Mesodermal cell (in vitro differentiated cells): ENCODE data around the gene FGF5.

ENCODE experiments used
- H3K27ac ChIP-seq: 2 replicates; pipeline ENCODE4 v1.7.0; 2013; ENCODE audit warnings: mild to moderate bottlenecking, low read depth, low read length, moderate library complexity; ENCODE audit not compliant: severe bottlenecking
- H3K36me3 ChIP-seq: 2 replicates; pipeline ENCODE4 v1.7.1; 2013; ENCODE audit warnings: mild to moderate bottlenecking, low read length, moderate library complexity; ENCODE audit not compliant: control insufficient read depth, insufficient read depth
- H3K4me1 ChIP-seq: one replicate; pipeline ENCODE4 v1.7.1; 2013; ENCODE audit warnings: mild to moderate bottlenecking, low read length; ENCODE audit not compliant: insufficient read depth, control insufficient read depth, poor library complexity, severe bottlenecking
- H3K4me3 ChIP-seq: 2 replicates; pipeline ENCODE4 v1.7.0; 2013; ENCODE audit warnings: low read length, control low read depth, mild to moderate bottlenecking; ENCODE audit not compliant: insufficient read depth, poor library complexity, severe bottlenecking; ENCODE audit errors: extremely low read depth
- H3K9me3 ChIP-seq: 2 replicates; pipeline ENCODE4 v1.7.1; 2013; ENCODE audit warnings: mild to moderate bottlenecking, low read length, moderate library complexity; ENCODE audit not compliant: control insufficient read depth
- WGBS, 2 experiments: methylation state at CpG; one replicate each; pipeline ENCODE4 v1.1.5; 2013; ENCODE audit warnings: missing lambda C conversion rate in 2 of 2; ENCODE audit not compliant: insufficient coverage in 2 of 2; 5-methylcytosine and 5-hydroxymethylcytosine counted together

FGF5 gene

DNA sequence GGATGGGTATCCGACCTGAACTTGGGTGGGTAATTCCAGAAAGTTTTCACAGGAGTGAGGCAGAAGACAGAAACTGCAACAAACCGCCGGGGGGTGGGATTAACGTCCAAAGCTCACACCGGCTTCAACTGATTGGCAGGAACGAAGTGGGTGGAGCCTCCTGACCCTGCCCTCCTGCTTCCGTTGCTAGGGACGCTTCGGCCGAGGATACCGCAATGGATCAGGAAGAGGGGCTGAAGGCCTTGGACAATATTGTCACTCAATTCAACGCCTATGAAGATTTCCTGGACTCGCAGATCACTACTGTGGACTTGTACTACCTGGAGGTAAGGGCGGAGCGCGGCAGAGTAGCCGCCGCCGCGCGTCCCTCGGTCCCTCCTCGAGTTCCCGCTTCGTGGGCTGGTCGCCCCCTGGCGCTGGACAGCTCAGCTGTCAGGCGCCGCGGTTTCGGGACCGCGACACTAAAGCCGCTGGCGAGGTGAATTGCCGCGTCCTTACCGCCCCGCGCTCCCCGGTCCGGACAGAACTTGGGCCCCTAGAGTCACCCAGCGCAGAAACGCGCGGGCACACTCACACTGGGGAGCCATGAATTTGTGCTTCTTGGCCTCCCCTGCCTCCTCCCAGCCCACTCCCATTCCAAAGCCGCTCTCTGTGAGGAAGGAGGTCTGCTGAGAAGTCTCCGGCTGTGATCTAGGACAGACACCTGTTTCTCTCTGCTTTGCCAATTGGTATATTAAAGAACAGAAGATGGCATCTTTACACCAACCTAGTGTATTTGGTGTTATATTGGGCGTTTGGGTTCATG is 69.3 kb downstream of the FGF5 start, which contains the start of gene CFAP299:
TSS of gene CFAP299 (plus strand) at position 177 of the 805 bp plus-strand sequence.
- peak within 1 kb of the TSS; percentile 55 for H3K4me3 ChIP-seq

GRCh38 chr4:80336582-80336981 is 70.1 kb downstream of the FGF5 start:
- Histone ChIP-seq H3K4me3 (no peak overlapping the region), H3K36me3 (no peaks in the 10 kb centered on the region), H3K9me3 (no peaks in the 10 kb centered on the region), H3K4me1 (no peaks in the 10 kb centered on the region), H3K27ac (no peak overlapping the region)
- WGBS, 2 experiments: 0 to 21% methylated on average over 3 to 4 of the region's 10 CpGs

More for the DNA sequence above, 69.3 kb downstream of the FGF5 start, which contains the start of gene CFAP299:
- WGBS, 2 experiments: 0% methylated on average over 36 of the region's 49 CpGs
- H3K36me3 ChIP-seq: no peaks in the 10 kb centered on the region
- H3K4me1 ChIP-seq: no peaks in the 10 kb centered on the region
- H3K27ac ChIP-seq: no peak within 1 kb of the TSS
- no peaks in the 10 kb centered on the region for H3K9me3 ChIP-seq

DNA sequence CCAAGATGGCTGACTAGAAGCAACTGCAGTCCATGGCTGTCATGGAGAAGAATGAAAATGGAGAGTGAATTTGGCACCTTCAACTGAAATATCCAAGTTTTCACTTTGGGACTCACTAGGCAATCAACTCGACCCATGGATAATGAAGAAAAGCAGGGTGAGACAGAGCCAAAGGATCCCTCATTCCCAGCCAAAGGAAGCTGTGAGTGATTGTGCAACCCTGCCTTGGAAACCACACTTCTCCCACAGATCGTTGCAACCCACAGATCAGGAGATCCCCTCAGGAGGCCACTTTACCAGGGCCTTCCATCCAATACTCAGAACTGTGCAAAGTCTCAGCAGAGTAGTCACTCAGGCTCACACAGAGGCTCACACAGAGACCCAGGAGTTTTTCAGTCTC is 73.6 kb downstream of the FGF5 start:
- 78 to 88% methylated on average over 1 of the region's 2 CpGs for WGBS, 2 experiments
- Histone ChIP-seq H3K36me3 (no peaks in the 10 kb centered on the region), H3K4me3 (no peak overlapping the region), H3K9me3 (no peaks in the 10 kb centered on the region), H3K4me1 (no peaks in the 10 kb centered on the region), H3K27ac (no peak overlapping the region)
